Measurements from ENCODE around the gene IVD. TPM values are rescaled to one million over a fixed set of nuclear protein-coding genes. Genes with fewer than 3 reads are reported as not detected.

Gene IVD
- total and polyA plus RNA-seq, 2 of the 8 experiments (the other 6 are each of a cell fraction or from before 2014, with no cell fraction given) = 55.2 to 78.8 TPM

- TF ChIP-seq E2F6 (IDR thresholded peaks at IDR 0.05) (no peak), SAP30 (IDR thresholded peaks at IDR 0.05; ENCODE audit: insufficient read depth, insufficient replicate concordance, low read length) (no peak), RFX5 (IDR thresholded peaks at IDR 0.05; ENCODE audit: borderline replicate concordance, low read depth, low read length) (no peak), SIRT6 (IDR thresholded peaks at IDR 0.05; ENCODE audit: low read length) (no peak)
These were observed 46.0 kb downstream of the IVD start (continued) for GRCh38 chr15:40451527-40452158.
